Upper lobe of right lung (tissue), 1 donor: ENCODE measurements around the gene GPR45. TPM values are rescaled to one million over a fixed set of nuclear protein-coding genes. Genes with fewer than 3 reads are reported as not detected.

Source experiments
- ATAC-seq: fragments of 200-7000 bp; cut with Tn5 transposase; one replicate; pipeline ENCODE4 v1.9.1; 2020; ENCODE audit warnings: mild to moderate bottlenecking, moderate library complexity
- DNase-seq: peaks from one replicate; pipeline ENCODE4 v3.0.0-alpha.2; 2020
- H3K27ac ChIP-seq: fragments of 200-600 bp; one replicate; pipeline ENCODE4 v1.8.0; 2022
- H3K27me3 ChIP-seq: fragments of 200-600 bp; one replicate; pipeline ENCODE4 v1.8.0; 2022; ENCODE audit warnings: mild to moderate bottlenecking
- H3K36me3 ChIP-seq: fragments of 200-600 bp; one replicate; pipeline ENCODE4 v1.8.0; 2022
- H3K4me1 ChIP-seq: fragments of 200-600 bp; one replicate; pipeline ENCODE4 v1.8.0; 2022
- H3K4me3 ChIP-seq: fragments of 200-600 bp; one replicate; pipeline ENCODE4 v1.8.0; 2022; ENCODE audit warnings: mild to moderate bottlenecking
- H3K9me3 ChIP-seq: fragments of 200-600 bp; one replicate; pipeline ENCODE4 v1.8.0; 2022
- CTCF ChIP-seq: fragments of 200-600 bp; IDR thresholded peaks from one replicate; pipeline ENCODE4 v1.8.0; 2022; ENCODE audit warnings: antibody characterized with exemption
- intact Hi-C: fragments of 100-400 bp; cut with DNase I; formaldehyde crosslinking; loops from one replicate; pipeline ENCODE4 v1.11.0; 2022
- total RNA-seq: library from RNA; stranded (reverse); fragmentation: NEBNext Ultra II Directional; extraction: Animal tissue kit (Norgen Biotek cat#: 25700); gene quantifications from one replicate; pipeline ENCODE4 v1.2.1, GENCODE V29; 2021
- donor health status: DM: no; HTN: yes; CAD: no; lungs with severe emphysema.

GPR45 gene
- total RNA-seq, 1 donor from 2014 or later = not detected

- H3K4me1 ChIP-seq = no peaks in the 10 kb centered on the region
- no peak for TF ChIP-seq CTCF
- H3K9me3 ChIP-seq = no peaks in the 10 kb centered on the region
- no peak for ATAC-seq
- intact Hi-C loops = no loop called here
- no peak overlapping the region for H3K27ac ChIP-seq
- H3K36me3 ChIP-seq = peaks cover 96% of the 10 kb centered on the region
- H3K4me3 ChIP-seq = no peak overlapping the region
- no peaks in the 10 kb centered on the region for H3K27me3 ChIP-seq
- no peak for DNase-seq
Measured at GRCh38 chr2:105269426-105269825, 27.9 kb downstream of the GPR45 start.

GRCh38 chr2:105271393-105272045 is 30.0 kb downstream of the GPR45 start:
- Histone ChIP-seq H3K4me3 (no peak overlapping the region), H3K27ac (no peak overlapping the region), H3K4me1 (no peaks in the 10 kb centered on the region), H3K36me3 (peaks cover 100% of the 10 kb centered on the region), H3K9me3 (no peaks in the 10 kb centered on the region), H3K27me3 (no peaks in the 10 kb centered on the region)
- TF ChIP-seq CTCF = no peak
- ATAC-seq (no peak), DNase-seq (no peak)
- intact Hi-C loops = no loop called here

DNA sequence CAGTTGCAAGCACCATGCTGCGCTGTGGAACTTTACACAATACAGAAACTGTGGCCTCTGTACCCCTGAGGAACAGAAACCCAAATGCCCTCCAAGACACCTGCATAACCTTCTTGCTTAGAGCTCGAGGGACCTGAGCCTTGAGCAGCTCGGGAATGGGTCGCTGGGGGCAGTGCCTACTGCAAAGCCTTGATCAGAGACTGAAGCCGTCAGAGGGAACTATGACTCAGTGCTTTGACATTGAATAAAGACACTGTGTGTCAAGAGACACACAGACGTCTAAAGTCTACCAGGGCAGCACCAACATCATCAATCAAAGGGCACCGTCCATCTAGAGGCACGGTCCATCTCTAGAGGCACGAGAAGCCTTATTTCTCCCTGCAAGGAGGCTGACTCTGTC is 30.6 kb downstream of the GPR45 start:
- intact Hi-C loops = no loop called here
- ATAC-seq (no peak), DNase-seq (no peak)
- TF ChIP-seq CTCF = no peak
- Histone ChIP-seq H3K27me3 (no peaks in the 10 kb centered on the region), H3K27ac (no peak overlapping the region), H3K9me3 (no peaks in the 10 kb centered on the region), H3K4me3 (no peak overlapping the region), H3K4me1 (no peaks in the 10 kb centered on the region), H3K36me3 (peaks cover 100% of the 10 kb centered on the region)

- Histone ChIP-seq H3K27ac (no peak overlapping the region), H3K4me1 (no peaks in the 10 kb centered on the region), H3K27me3 (no peaks in the 10 kb centered on the region), H3K9me3 (no peaks in the 10 kb centered on the region), H3K4me3 (no peak overlapping the region), H3K36me3 (peaks cover 97% of the 10 kb centered on the region)
- no peak for DNase-seq
- ATAC-seq = peak; percentile 23
- TF ChIP-seq CTCF = no peak
- intact Hi-C loops = no loop called here
Measured at GRCh38 chr2:105274046-105274445, 32.5 kb downstream of the GPR45 start.

GRCh38 chr2:105278654-105279053 is 37.1 kb downstream of the GPR45 start:
- H3K27ac ChIP-seq = no peak overlapping the region
- H3K4me3 ChIP-seq = no peak overlapping the region
- intact Hi-C loops = no loop called here
- no peak for ATAC-seq
- DNase-seq = no peak
- peaks cover 89% of the 10 kb centered on the region for H3K36me3 ChIP-seq
- no peaks in the 10 kb centered on the region for H3K9me3 ChIP-seq
- TF ChIP-seq CTCF = no peak
- no peaks in the 10 kb centered on the region for H3K27me3 ChIP-seq
- no peaks in the 10 kb centered on the region for H3K4me1 ChIP-seq

DNA sequence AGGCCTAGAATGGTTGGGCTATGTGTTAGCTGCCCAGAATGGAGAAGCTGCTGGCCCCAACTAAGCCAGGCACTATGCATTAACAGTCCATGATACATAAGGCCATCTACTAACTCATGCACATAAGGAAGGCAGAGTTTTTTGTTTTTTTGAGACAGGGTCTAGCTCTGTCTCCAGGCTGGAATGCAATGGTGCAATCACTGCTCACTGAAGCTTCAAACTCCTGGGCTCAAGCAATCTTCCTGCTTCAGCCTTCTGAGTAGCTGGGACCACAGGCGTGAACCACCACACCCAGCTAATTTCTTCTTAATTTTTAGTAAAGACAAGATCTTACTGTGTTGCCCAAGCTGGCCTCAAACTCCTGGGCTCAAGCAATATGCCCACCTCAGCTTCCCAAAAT is 37.6 kb downstream of the GPR45 start:
- H3K4me3 ChIP-seq = no peak overlapping the region
- ATAC-seq (no peak), DNase-seq (no peak)
- peaks cover 89% of the 10 kb centered on the region for H3K36me3 ChIP-seq
- intact Hi-C loops = no loop called here
- no peaks in the 10 kb centered on the region for H3K9me3 ChIP-seq
- H3K27ac ChIP-seq = no peak overlapping the region
- H3K4me1 ChIP-seq = no peaks in the 10 kb centered on the region
- no peaks in the 10 kb centered on the region for H3K27me3 ChIP-seq
- no peak for TF ChIP-seq CTCF
